Measurements from ENCODE around the gene CFAP70. TPM values are rescaled to one million over a fixed set of nuclear protein-coding genes. Genes with fewer than 3 reads are reported as not detected.

The CFAP70 gene
- total and polyA plus RNA-seq, 7 donors, result 0.46 to 1.8 (median 0.88) TPM; not detected in 1

- peaks cover 0 to 6% (median 2%) of the 10 kb centered on the region in 4 donors for H3K36me3 ChIP-seq
- no peaks in the 10 kb centered on the region for H3K4me1 ChIP-seq
- intact Hi-C loops (cut with DNase I), result no loop called here
- no peaks in the 10 kb centered on the region for H3K27me3 ChIP-seq
- no peak for DNase-seq
- no peak overlapping the region for H3K27ac ChIP-seq
- no peak for TF ChIP-seq POLR2AphosphoS5 (IDR thresholded peaks at IDR 0.05)
- no peak for TF ChIP-seq CTCF (IDR thresholded peaks at IDR 0.05)
- TF ChIP-seq EP300 (IDR thresholded peaks at IDR 0.05), result no peak
- no peak for TF ChIP-seq POLR2A (IDR thresholded peaks at IDR 0.05)
- H3K4me3 ChIP-seq, result no peak overlapping the region
- H3K9me3 ChIP-seq, result no peaks in the 10 kb centered on the region
These were observed 132.0 kb downstream of the CFAP70 start for GRCh38 chr10:73226663-73227062.

- Histone ChIP-seq H3K36me3 (peaks cover 0 to 3% (median 0%) of the 10 kb centered on the region in 4 donors), H3K27ac (no peak overlapping the region), H3K4me1 (no peaks in the 10 kb centered on the region), H3K27me3 (no peaks in the 10 kb centered on the region), H3K9me3 (no peaks in the 10 kb centered on the region), H3K4me3 (no peak overlapping the region)
- DNase-seq, result no peak
- intact Hi-C loops (cut with DNase I), result no loop called here
- TF ChIP-seq POLR2AphosphoS5 (IDR thresholded peaks at IDR 0.05), result no peak
- no peak for TF ChIP-seq CTCF (IDR thresholded peaks at IDR 0.05)
- no peak for TF ChIP-seq EP300 (IDR thresholded peaks at IDR 0.05)
- no peak for TF ChIP-seq POLR2A (IDR thresholded peaks at IDR 0.05)
These were observed 133.1 kb downstream of the CFAP70 start for GRCh38 chr10:73225518-73225917.

- H3K4me1 ChIP-seq, result no peaks in the 10 kb centered on the region
- H3K27ac ChIP-seq, result no peak overlapping the region
- no peak for TF ChIP-seq CTCF (IDR thresholded peaks at IDR 0.05)
- no peak for TF ChIP-seq EP300 (IDR thresholded peaks at IDR 0.05)
- no peak for TF ChIP-seq POLR2A (IDR thresholded peaks at IDR 0.05)
- H3K27me3 ChIP-seq, result no peaks in the 10 kb centered on the region
- DNase-seq, result no peak
- intact Hi-C loops (cut with DNase I), result no loop called here
- H3K9me3 ChIP-seq, result no peaks in the 10 kb centered on the region
- H3K36me3 ChIP-seq, result peaks cover 0 to 32% (median 10%) of the 10 kb centered on the region in 4 donors
- H3K4me3 ChIP-seq, result no peak overlapping the region
- WGBS, 2 donors, result 96 to 99% methylated on average over 1 of the region's 1 CpG
These were observed 137.7 kb downstream of the CFAP70 start for GRCh38 chr10:73220989-73221388.

GRCh38 chr10:73219384-73219783, 139.3 kb downstream of the CFAP70 start:
- no peak overlapping the region for H3K27ac ChIP-seq
- intact Hi-C loops (cut with DNase I), result no loop called here
- TF ChIP-seq POLR2AphosphoS5 (IDR thresholded peaks at IDR 0.05) (no peak), CTCF (IDR thresholded peaks at IDR 0.05) (no peak), EP300 (IDR thresholded peaks at IDR 0.05) (no peak), POLR2A (IDR thresholded peaks at IDR 0.05) (no peak)
- DNase-seq, result no peak
- no peaks in the 10 kb centered on the region for H3K4me1 ChIP-seq
- peaks cover 0 to 32% (median 10%) of the 10 kb centered on the region in 4 donors for H3K36me3 ChIP-seq
- no peak overlapping the region for H3K4me3 ChIP-seq
- no peaks in the 10 kb centered on the region for H3K9me3 ChIP-seq
- H3K27me3 ChIP-seq, result no peaks in the 10 kb centered on the region

GRCh38 chr10:73218431-73219191, 140.1 kb downstream of the CFAP70 start:
- Histone ChIP-seq H3K4me3 (no peak overlapping the region), H3K9me3 (no peaks in the 10 kb centered on the region), H3K27me3 (no peaks in the 10 kb centered on the region), H3K4me1 (no peaks in the 10 kb centered on the region), H3K36me3 (peaks cover 0 to 32% (median 10%) of the 10 kb centered on the region in 4 donors), H3K27ac (no peak overlapping the region)
- 87 to 89% methylated on average over 2 of the region's 2 CpGs for WGBS, 2 donors
- intact Hi-C loops (cut with DNase I), result no loop called here
- TF ChIP-seq POLR2AphosphoS5 (IDR thresholded peaks at IDR 0.05), result no peak
- TF ChIP-seq EP300 (IDR thresholded peaks at IDR 0.05), result no peak
- TF ChIP-seq POLR2A (IDR thresholded peaks at IDR 0.05), result no peak
- TF ChIP-seq CTCF (IDR thresholded peaks at IDR 0.05), result no peak
- DNase-seq, result no peak
